HG02678 (cell line): ENCODE data around the gene ALDH1L2.
"Not testable (repeated sequence)": the region's sequence is repeated elsewhere in the genome, so short reads cannot be mapped to it uniquely, and the experiment has no call there.

ENCODE experiments used
- ATAC-seq: cut with Tn5 transposase; IDR thresholded peaks from one replicate; pipeline ENCODE4 v1.9.1; 2021; ENCODE audit warnings: mild to moderate bottlenecking, moderate library complexity; ENCODE audit not compliant: unreplicated experiment

ALDH1L2 gene

GRCh38 chr12:104986022-104986941, 98.0 kb downstream of the ALDH1L2 start, which contains the start of gene NOPCHAP1:
Gene NOPCHAP1 (plus strand): TSS chr12:104986316. CDS start chr12:104986353, 37 bp downstream.
- ATAC-seq, result peak; percentile 96

DNA sequence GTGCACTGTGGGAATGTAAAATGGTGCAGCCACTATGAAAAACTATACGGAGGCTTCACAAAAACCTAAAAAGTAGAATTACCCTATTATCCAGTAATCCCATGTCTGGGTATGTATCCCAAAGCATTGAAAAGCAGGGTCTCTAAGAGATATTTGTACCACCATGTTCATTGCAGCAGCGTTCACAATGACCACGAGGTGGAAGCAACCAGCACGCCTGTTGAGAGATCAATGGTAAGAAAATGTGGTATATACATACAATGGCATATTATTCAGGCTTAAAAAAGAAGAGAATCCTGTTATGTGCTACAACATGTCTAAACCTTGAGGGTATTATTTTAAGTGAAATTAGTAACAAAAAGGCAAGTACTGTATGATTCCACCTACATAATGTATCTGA, 99.1 kb downstream of the ALDH1L2 start:
- ATAC-seq, result no peak

DNA sequence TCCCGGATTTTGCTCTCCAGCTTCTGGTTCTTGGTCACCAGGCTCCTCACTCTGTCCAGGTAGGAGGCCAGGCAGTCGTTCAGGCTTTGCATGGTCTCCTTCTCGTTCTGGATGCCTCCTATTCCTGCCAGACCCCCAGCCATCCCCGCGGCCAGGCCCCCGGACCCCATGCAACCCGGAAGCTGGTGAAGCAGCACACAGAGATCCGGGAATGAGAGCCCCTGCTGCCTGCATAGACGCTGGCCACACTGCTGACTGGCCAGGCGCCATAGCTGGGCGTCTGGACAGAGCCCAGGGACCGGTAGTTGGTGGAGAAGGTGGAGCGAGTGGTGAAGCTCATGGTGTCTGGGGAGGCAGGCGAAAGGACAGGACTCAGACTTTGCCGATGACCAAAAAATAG, 106.6 kb downstream of the ALDH1L2 start:
- not testable (repeated sequence) for ATAC-seq

DNA sequence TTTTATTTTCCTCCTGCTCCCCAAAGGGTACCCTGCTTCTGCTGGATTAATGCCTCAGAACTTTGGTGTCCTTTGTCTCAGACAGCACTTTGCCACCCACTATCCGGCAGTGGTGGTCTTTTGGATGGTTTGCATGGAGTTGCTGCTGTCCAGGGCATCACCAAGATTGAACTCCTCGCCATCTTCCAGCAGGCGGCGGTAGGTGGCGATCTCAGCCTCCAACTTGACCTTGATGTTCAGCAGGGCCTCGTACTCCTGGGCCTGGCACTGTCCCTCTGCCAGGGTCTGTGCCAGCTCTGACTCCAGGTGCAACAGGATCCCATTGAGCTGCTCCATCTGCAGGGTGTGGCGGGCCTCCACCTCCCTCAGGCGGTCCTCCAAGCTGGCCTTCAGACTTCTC, 107.6 kb downstream of the ALDH1L2 start:
- ATAC-seq, result no peak

- ATAC-seq, result no peak
Observed at GRCh38 chr12:104975587-104976343, 108.5 kb downstream of the ALDH1L2 start.

GRCh38 chr12:104974626-104975290, 109.5 kb downstream of the ALDH1L2 start:
- ATAC-seq, result peak; percentile 97

GRCh38 chr12:104973250-104973649, 111.0 kb downstream of the ALDH1L2 start:
- ATAC-seq, result no peak

- ATAC-seq, result no peak
Observed at GRCh38 chr12:104971306-104971705, 113.0 kb downstream of the ALDH1L2 start.
